ENCODE data around the gene ACD.

Gene ACD

DNA sequence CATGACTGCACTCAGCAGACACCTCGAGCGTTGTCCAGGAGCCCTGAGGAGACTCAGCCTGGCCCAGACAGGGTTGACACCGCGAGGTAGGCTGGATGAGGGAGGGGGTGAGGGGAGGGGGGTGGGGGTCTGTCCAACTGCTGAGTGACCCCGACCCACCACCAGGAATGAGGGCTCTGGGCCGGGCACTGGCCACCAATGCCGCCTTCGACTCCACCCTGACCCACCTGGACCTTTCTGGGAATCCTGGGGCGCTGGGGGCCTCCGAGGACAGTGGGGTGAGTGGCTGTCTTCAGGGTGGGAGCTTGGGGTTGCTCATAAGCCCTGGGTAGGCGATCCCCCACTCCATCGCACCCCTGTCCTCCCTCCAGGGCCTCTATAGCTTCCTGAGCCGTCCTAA lies 12.4 kb downstream of the ACD start:
- no peak overlapping the region for H3K4me3 ChIP-seq (ENCODE audit: low read depth in 1 of 2, low read length in 2 of 2)
- H3K4me2 ChIP-seq (ENCODE audit: insufficient read depth, low read length), result no peak overlapping the region
- H3K9me3 ChIP-seq (ENCODE audit: insufficient read depth, low read length, severe bottlenecking), result no peaks in the 10 kb centered on the region
- no peak for ATAC-seq (ENCODE audit: insufficient read depth, low read depth)
- H3K79me2 ChIP-seq (ENCODE audit: insufficient read depth, low read length), result peaks cover 33% of the 10 kb centered on the region
- peaks cover 35% of the 10 kb centered on the region for H3K4me1 ChIP-seq (ENCODE audit: insufficient read depth, low read length)
- H4K20me1 ChIP-seq (ENCODE audit: insufficient read depth, low read length), result peaks cover 15% of the 10 kb centered on the region
- TF ChIP-seq EZH2 (IDR thresholded peaks at IDR 0.05; ENCODE audit: borderline replicate concordance, low read depth, low read length, severe bottlenecking) (no peak), CTCF (IDR thresholded peaks at IDR 0.05; ENCODE audit: borderline replicate concordance, extremely low read depth, low read length, poor library complexity, severe bottlenecking) (no peak)
- H2AFZ ChIP-seq (ENCODE audit: low read depth, low read length), result no peak overlapping the region
- H3K27me3 ChIP-seq (ENCODE audit: insufficient read depth, low read length, poor library complexity), result no peaks in the 10 kb centered on the region
- no peak overlapping the region for H3K9ac ChIP-seq (ENCODE audit: low read depth, low read length)
- no peak overlapping the region for H3K27ac ChIP-seq (ENCODE audit: low read length)
- no peak for DNase-seq
- peaks cover 67% of the 10 kb centered on the region for H3K36me3 ChIP-seq (ENCODE audit: insufficient read depth, low read length)

- no peak overlapping the region for H3K27ac ChIP-seq (ENCODE audit: low read length)
- DNase-seq, result no peak
- 0 out of 2 replicates have a peak overlapping the region, but pooled peaks have one; percentile 96 for H3K9ac ChIP-seq (ENCODE audit: low read depth, low read length)
Measured at GRCh38 chr16:67647111-67647651, 12.9 kb downstream of the ACD start.

GRCh38 chr16:67645397-67646121 lies 14.5 kb downstream of the ACD start:
- Histone ChIP-seq H3K4me3 (ENCODE audit: low read depth in 1 of 2, low read length in 2 of 2) (peak overlapping the region; percentile 57 to 59; a peak in 3 of 4 replicates), H3K4me1 (ENCODE audit: insufficient read depth, low read length) (peaks cover 35% of the 10 kb centered on the region), H4K20me1 (ENCODE audit: insufficient read depth, low read length) (peaks cover 3% of the 10 kb centered on the region; the same call in 1 of the 2 replicates), H3K36me3 (ENCODE audit: insufficient read depth, low read length) (peaks cover 48% of the 10 kb centered on the region), H3K79me2 (ENCODE audit: insufficient read depth, low read length) (peaks cover 33% of the 10 kb centered on the region), H3K27me3 (ENCODE audit: insufficient read depth, low read length, poor library complexity) (no peaks in the 10 kb centered on the region), H3K9ac (ENCODE audit: low read depth, low read length) (peak overlapping the region; percentile 96), H3K4me2 (ENCODE audit: insufficient read depth, low read length) (peak overlapping the region; percentile 70), H3K27ac (ENCODE audit: low read length) (peak overlapping the region; percentile 96), H3K9me3 (ENCODE audit: insufficient read depth, low read length, severe bottlenecking) (no peaks in the 10 kb centered on the region), H2AFZ (ENCODE audit: low read depth, low read length) (peak overlapping the region; percentile 86)
- DNase-seq (peak; percentile 42), ATAC-seq (ENCODE audit: insufficient read depth, low read depth) (peak; percentile 33)
- TF ChIP-seq EZH2 (IDR thresholded peaks at IDR 0.05; ENCODE audit: borderline replicate concordance, low read depth, low read length, severe bottlenecking) (no peak), CTCF (IDR thresholded peaks at IDR 0.05; ENCODE audit: borderline replicate concordance, extremely low read depth, low read length, poor library complexity, severe bottlenecking) (no peak)

More at GRCh38 chr16:67647111-67647651, 12.9 kb downstream of the ACD start:
- no peaks in the 10 kb centered on the region for H3K9me3 ChIP-seq (ENCODE audit: insufficient read depth, low read length, severe bottlenecking)
- peaks cover 35% of the 10 kb centered on the region for H3K4me1 ChIP-seq (ENCODE audit: insufficient read depth, low read length)
- ATAC-seq (ENCODE audit: insufficient read depth, low read depth), result no peak
- H3K27me3 ChIP-seq (ENCODE audit: insufficient read depth, low read length, poor library complexity), result no peaks in the 10 kb centered on the region
- H2AFZ ChIP-seq (ENCODE audit: low read depth, low read length), result no peak overlapping the region
- H4K20me1 ChIP-seq (ENCODE audit: insufficient read depth, low read length), result peaks cover 13% of the 10 kb centered on the region
- peaks cover 33% of the 10 kb centered on the region for H3K79me2 ChIP-seq (ENCODE audit: insufficient read depth, low read length)
- H3K4me2 ChIP-seq (ENCODE audit: insufficient read depth, low read length), result peak overlapping the region; percentile 70; the same call in 1 of the 2 replicates
- TF ChIP-seq CTCF (IDR thresholded peaks at IDR 0.05; ENCODE audit: borderline replicate concordance, extremely low read depth, low read length, poor library complexity, severe bottlenecking), result no peak
- no peak for TF ChIP-seq EZH2 (IDR thresholded peaks at IDR 0.05; ENCODE audit: borderline replicate concordance, low read depth, low read length, severe bottlenecking)
- H3K36me3 ChIP-seq (ENCODE audit: insufficient read depth, low read length), result peaks cover 64% of the 10 kb centered on the region
- H3K4me3 ChIP-seq (ENCODE audit: low read depth in 1 of 2, low read length in 2 of 2), result no peak overlapping the region
